Stimulated activated effector memory CD8-positive, alpha-beta T cell treated with anti-CD3 and anti-CD28 coated beads, Interleukin-12 subunit alpha, Interleukin-12 subunit beta, amount 100 ng/mL, for 72 hours (primary cell): ENCODE measurements around the gene P2RX1.

Experiments used
- ATAC-seq: fragments of 150-1000 bp; cut with Tn5 transposase; 2 replicates; pipeline ENCODE4 v1.10.0; 2021
- DNase-seq, 2 donors: peaks; one replicate each; pipeline ENCODE4 v3.0.0; 2021 to 2022; ENCODE audit warnings: low spot score in 2 of 2
- H3K27ac Mint-ChIP-seq: one replicate; pipeline ENCODE4 v1.8.0; 2022; ENCODE audit warnings: mild to moderate bottlenecking, mixed read lengths
- H3K36me3 Mint-ChIP-seq: one replicate; pipeline ENCODE4 v1.8.0; 2022; ENCODE audit warnings: mild to moderate bottlenecking, mixed read lengths
- H3K4me1 Mint-ChIP-seq: one replicate; pipeline ENCODE4 v1.8.0; 2022; ENCODE audit warnings: mixed read lengths
- H3K4me3 Mint-ChIP-seq: one replicate; pipeline ENCODE4 v1.8.0; 2022; ENCODE audit warnings: mild to moderate bottlenecking, mixed read lengths
- H3K9me3 Mint-ChIP-seq: one replicate; pipeline ENCODE4 v1.8.0; 2022; ENCODE audit warnings: mixed read lengths

The P2RX1 gene

GRCh38 chr17:3892095-3892998 is 23.9 kb downstream of the P2RX1 start:
- peak overlapping the region; percentile 71 for H3K4me3 Mint-ChIP-seq
- ATAC-seq: peak; percentile 54
- peak overlapping the region; percentile 61 for H3K27ac Mint-ChIP-seq
- peak; percentile 50 to 83 for DNase-seq
- H3K4me1 Mint-ChIP-seq: peaks cover 37% of the 10 kb centered on the region
- H3K9me3 Mint-ChIP-seq: no peaks in the 10 kb centered on the region
- H3K36me3 Mint-ChIP-seq: peaks cover 9% of the 10 kb centered on the region

- peaks cover 44% of the 10 kb centered on the region for H3K4me1 Mint-ChIP-seq
- ATAC-seq: no peak
- H3K4me3 Mint-ChIP-seq: peak overlapping the region; percentile 71
- peaks cover 9% of the 10 kb centered on the region for H3K36me3 Mint-ChIP-seq
- no peak for DNase-seq
- H3K27ac Mint-ChIP-seq: peak overlapping the region; percentile 61
- no peaks in the 10 kb centered on the region for H3K9me3 Mint-ChIP-seq
Observed at GRCh38 chr17:3891626-3892094, 24.6 kb downstream of the P2RX1 start.

- peaks cover 52% of the 10 kb centered on the region for H3K4me1 Mint-ChIP-seq
- peak overlapping the region; percentile 61 for H3K27ac Mint-ChIP-seq
- peak overlapping the region; percentile 71 for H3K4me3 Mint-ChIP-seq
- DNase-seq: no peak
- H3K9me3 Mint-ChIP-seq: no peaks in the 10 kb centered on the region
- H3K36me3 Mint-ChIP-seq: peaks cover 9% of the 10 kb centered on the region
- no peak for ATAC-seq
Observed at GRCh38 chr17:3890878-3891219, 25.4 kb downstream of the P2RX1 start.

GRCh38 chr17:3890082-3890877 is 26.0 kb downstream of the P2RX1 start:
- Mint-ChIP-seq H3K27ac (peak overlapping the region; percentile 61), H3K36me3 (peaks cover 9% of the 10 kb centered on the region), H3K4me1 (peaks cover 52% of the 10 kb centered on the region), H3K4me3 (no peak overlapping the region), H3K9me3 (no peaks in the 10 kb centered on the region)
- ATAC-seq (no peak), DNase-seq (no peak)

- ATAC-seq (no peak), DNase-seq (no peak)
- H3K4me3 Mint-ChIP-seq: no peak overlapping the region
- peaks cover 9% of the 10 kb centered on the region for H3K36me3 Mint-ChIP-seq
- H3K27ac Mint-ChIP-seq: no peak overlapping the region
- no peaks in the 10 kb centered on the region for H3K9me3 Mint-ChIP-seq
- peaks cover 52% of the 10 kb centered on the region for H3K4me1 Mint-ChIP-seq
Observed at GRCh38 chr17:3889325-3890012, 26.8 kb downstream of the P2RX1 start.

DNA sequence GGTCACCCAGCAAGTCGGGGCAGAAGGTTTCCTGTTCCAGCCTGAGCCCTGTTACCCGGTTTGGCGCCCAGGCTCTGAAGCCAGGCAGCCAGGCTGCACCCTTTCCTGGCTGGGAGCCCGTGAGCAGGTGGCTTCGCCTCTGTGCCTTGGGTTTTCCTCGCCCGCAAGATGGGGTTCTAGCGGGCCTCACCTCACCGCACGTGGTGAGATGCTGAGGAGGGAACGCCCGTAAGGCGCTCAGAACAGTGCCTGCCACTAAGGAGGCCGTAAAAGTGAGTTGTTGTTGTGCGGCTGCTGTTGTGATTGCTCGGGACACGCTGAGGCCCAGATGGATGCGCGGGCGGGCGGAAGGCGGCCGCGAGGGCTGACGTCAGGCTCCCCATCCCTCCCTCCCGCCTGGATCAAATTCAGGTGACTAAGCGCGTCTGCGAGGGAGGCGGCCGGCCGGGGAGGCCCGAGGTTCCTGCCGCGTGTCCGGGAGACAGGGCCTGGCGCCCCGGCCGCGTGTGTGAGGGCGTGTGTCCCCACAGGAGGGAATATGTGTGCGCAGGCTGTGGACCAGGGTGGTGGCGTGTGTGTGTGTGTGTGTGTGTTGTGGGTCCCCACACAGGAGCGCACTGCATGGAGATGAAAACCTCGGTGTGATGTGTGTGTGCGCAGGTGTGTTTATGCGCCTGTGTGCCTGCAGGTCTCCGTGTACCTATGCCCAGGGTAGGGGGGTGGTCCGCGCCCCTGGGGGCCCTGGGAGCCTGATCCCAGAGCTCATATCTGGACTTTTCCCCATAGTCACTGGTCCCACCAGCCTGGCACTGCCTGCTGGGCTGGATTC is 27.7 kb downstream of the P2RX1 start:
- Mint-ChIP-seq H3K4me1 (peaks cover 45% of the 10 kb centered on the region), H3K36me3 (peaks cover 4% of the 10 kb centered on the region), H3K4me3 (no peak overlapping the region), H3K9me3 (no peaks in the 10 kb centered on the region), H3K27ac (peak overlapping the region; percentile 97)
- no peak for DNase-seq
- ATAC-seq: no peak

GRCh38 chr17:3887804-3888203 is 28.5 kb downstream of the P2RX1 start:
- no peaks in the 10 kb centered on the region for H3K9me3 Mint-ChIP-seq
- DNase-seq: no peak
- H3K36me3 Mint-ChIP-seq: no peaks in the 10 kb centered on the region
- peak overlapping the region; percentile 97 for H3K27ac Mint-ChIP-seq
- H3K4me1 Mint-ChIP-seq: peaks cover 41% of the 10 kb centered on the region
- H3K4me3 Mint-ChIP-seq: peak overlapping the region; percentile 58
- ATAC-seq: no peak

DNA sequence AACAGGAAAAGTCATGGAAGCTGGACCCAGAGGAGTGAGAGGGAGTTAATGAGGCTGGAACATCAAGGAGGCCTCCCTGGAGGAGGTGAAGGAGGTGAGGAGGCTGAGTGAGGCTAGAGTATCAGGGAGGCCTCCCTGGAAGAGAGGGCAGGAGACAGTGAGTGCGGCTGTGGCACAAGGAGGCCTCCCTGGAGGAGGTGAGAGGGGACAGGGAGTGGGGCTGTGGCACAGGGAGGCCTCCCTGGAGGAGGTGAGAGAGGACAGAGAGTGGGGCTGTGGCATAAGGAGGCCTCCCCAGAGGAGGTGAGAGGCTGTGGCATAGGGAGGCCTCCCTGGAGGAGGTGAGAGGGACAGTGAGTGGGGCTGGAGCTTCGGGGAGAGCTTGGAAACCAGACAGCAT is 28.9 kb downstream of the P2RX1 start:
- H3K9me3 Mint-ChIP-seq: no peaks in the 10 kb centered on the region
- peak overlapping the region; percentile 58 for H3K4me3 Mint-ChIP-seq

DNA sequence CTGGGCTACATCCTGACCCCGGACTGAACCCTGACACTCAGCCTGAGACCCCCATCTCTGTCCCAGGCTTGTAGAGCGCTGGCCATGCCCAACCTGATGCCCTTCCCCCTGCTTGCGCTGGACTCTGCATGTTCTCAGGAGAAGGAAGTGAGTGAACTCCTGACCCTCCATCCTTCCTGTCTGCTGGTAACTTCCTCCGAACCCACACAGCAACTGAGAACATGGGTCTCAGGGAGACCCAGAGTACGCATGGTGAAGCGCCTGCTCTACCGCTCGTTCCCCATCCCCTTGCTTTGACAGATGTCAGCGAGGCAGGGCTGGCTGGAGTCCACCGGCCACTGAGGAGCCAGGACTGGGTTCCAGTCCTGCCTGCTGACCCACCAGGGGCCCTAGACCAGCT is 29.5 kb downstream of the P2RX1 start:
- peak overlapping the region; percentile 58 for H3K4me3 Mint-ChIP-seq
- DNase-seq (no peak), ATAC-seq (peak; percentile 4)
- peak overlapping the region; percentile 97 for H3K27ac Mint-ChIP-seq
- H3K36me3 Mint-ChIP-seq: no peaks in the 10 kb centered on the region
- peaks cover 38% of the 10 kb centered on the region for H3K4me1 Mint-ChIP-seq
- no peaks in the 10 kb centered on the region for H3K9me3 Mint-ChIP-seq

More for the DNA sequence above, 28.9 kb downstream of the P2RX1 start:
- ATAC-seq (no peak), DNase-seq (no peak)
- Mint-ChIP-seq H3K27ac (peak overlapping the region; percentile 97), H3K4me1 (peaks cover 41% of the 10 kb centered on the region), H3K36me3 (no peaks in the 10 kb centered on the region)

DNA sequence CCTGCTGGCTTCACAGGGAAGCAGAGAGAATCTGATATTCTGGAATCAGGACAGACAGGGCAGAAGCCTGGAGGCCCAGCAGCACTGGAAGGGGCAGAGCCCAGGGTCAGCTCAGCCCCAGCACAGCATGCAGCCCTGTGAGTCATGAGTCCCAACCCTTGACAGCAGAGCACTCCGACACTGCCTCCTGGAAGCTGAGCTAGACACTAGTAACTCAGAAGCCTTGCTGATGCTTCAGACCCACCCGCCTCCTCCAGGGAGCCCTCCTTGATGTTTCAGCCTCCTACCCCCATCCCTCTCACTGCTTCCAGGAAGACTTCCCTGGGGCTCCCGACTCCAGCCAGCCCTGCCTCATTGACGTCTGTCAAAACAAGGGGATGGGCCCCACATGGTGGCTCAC is 30.3 kb downstream of the P2RX1 start:
- Mint-ChIP-seq H3K27ac (peak overlapping the region; percentile 97), H3K4me3 (peak overlapping the region; percentile 58), H3K9me3 (no peaks in the 10 kb centered on the region), H3K4me1 (peaks cover 30% of the 10 kb centered on the region), H3K36me3 (no peaks in the 10 kb centered on the region)
- DNase-seq (no peak), ATAC-seq (no peak)

GRCh38 chr17:3885271-3885670 is 31.0 kb downstream of the P2RX1 start:
- H3K27ac Mint-ChIP-seq: peak overlapping the region; percentile 63
- no peak overlapping the region for H3K4me3 Mint-ChIP-seq
- no peak for ATAC-seq
- peaks cover 23% of the 10 kb centered on the region for H3K4me1 Mint-ChIP-seq
- no peaks in the 10 kb centered on the region for H3K36me3 Mint-ChIP-seq
- DNase-seq: no peak
- no peaks in the 10 kb centered on the region for H3K9me3 Mint-ChIP-seq

GRCh38 chr17:3884188-3884587 is 32.1 kb downstream of the P2RX1 start:
- DNase-seq: no peak
- ATAC-seq: no peak
- no peak overlapping the region for H3K4me3 Mint-ChIP-seq
- H3K36me3 Mint-ChIP-seq: no peaks in the 10 kb centered on the region
- H3K27ac Mint-ChIP-seq: peak overlapping the region; percentile 68
- peaks cover 19% of the 10 kb centered on the region for H3K4me1 Mint-ChIP-seq
- H3K9me3 Mint-ChIP-seq: no peaks in the 10 kb centered on the region

- no peak for ATAC-seq
- Mint-ChIP-seq H3K9me3 (no peaks in the 10 kb centered on the region), H3K27ac (no peak overlapping the region), H3K4me3 (no peak overlapping the region), H3K4me1 (peaks cover 20% of the 10 kb centered on the region), H3K36me3 (peaks cover under 1% of the 10 kb centered on the region)
- no peak for DNase-seq
Observed at GRCh38 chr17:3882276-3882675, 34.0 kb downstream of the P2RX1 start.

DNA sequence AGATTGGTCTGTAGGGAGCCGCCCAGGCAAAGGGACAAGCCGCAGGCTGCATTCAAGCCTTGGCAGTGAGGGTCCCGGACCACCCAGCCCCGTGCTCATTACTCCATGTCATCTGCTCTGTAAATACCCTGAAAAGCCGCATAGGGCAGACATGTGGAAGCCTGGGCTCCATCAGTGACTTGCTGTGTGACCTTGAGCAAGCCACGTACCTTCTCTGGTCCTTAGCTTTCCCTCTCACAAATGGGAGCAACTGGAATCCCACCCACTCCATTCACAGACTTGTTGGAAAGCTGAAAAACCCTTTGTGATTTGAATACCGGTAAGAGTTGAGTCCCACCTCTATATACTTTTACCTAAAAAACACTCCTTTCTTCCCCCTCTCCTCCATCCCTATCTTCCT is 35.3 kb downstream of the P2RX1 start:
- H3K36me3 Mint-ChIP-seq: peaks cover 12% of the 10 kb centered on the region

More for the DNA sequence above, 35.3 kb downstream of the P2RX1 start:
- Mint-ChIP-seq H3K27ac (no peak overlapping the region), H3K9me3 (no peaks in the 10 kb centered on the region), H3K4me1 (peaks cover 7% of the 10 kb centered on the region), H3K4me3 (no peak overlapping the region)
- DNase-seq (no peak), ATAC-seq (no peak)
